GM10248 (cell line): ENCODE results near the gene ERICH4.
"Not testable (repeated sequence)": the region's sequence is repeated elsewhere in the genome, so short reads cannot be mapped to it uniquely, and the experiment has no call there.

Source experiments
- CTCF ChIA-PET: fragments of 300-600 bp; sonication (Branson Sonifier 250); formaldehyde crosslinking; extraction: SDS; loops from one replicate; lab custom pipeline; 2021; ENCODE audit warnings: antibody characterized with exemption; lab: Yijun Ruan, JAX
- POLR2A ChIA-PET: fragments of 350-650 bp; sonication (Branson Sonifier 250); formaldehyde crosslinking; extraction: SDS; loops from one replicate; lab custom pipeline; 2020; ENCODE audit warnings: antibody characterized with exemption; lab: Yijun Ruan, JAX
- DNase-seq: peaks from one replicate; pipeline ENCODE4 v3.0.0; 2012; ENCODE audit errors: extremely low spot score
- CTCF ChIP-seq: IDR thresholded peaks from 2 replicates; pipeline ENCODE4 v1.5.1; 2012; ENCODE audit warnings: mild to moderate bottlenecking, low read depth; ENCODE audit errors: extremely low read depth, missing control alignments, control extremely low read depth

ERICH4 gene

GRCh38 chr19:41479757-41480191, 36.8 kb downstream of the ERICH4 start:
- CTCF ChIA-PET: interaction anchor here (1.0 to 1.6 kb wide), 2 partner anchors 30 to 84 kb away, joined by 3 read pairs; no protein-coding TSS in a partner anchor
- no peak for DNase-seq
- no peak for TF ChIP-seq CTCF
- POLR2A ChIA-PET: no interaction called here

GRCh38 chr19:41480336-41480735, 37.4 kb downstream of the ERICH4 start:
- CTCF ChIA-PET: no interaction called here

GRCh38 chr19:41484822-41485221, 41.9 kb downstream of the ERICH4 start:
- ChIA-PET CTCF (no interaction called here), POLR2A (no interaction called here)
- DNase-seq: no peak
- TF ChIP-seq CTCF: no peak

More at GRCh38 chr19:41480336-41480735, 37.4 kb downstream of the ERICH4 start:
- DNase-seq: no peak
- POLR2A ChIA-PET: no interaction called here
- no peak for TF ChIP-seq CTCF

DNA sequence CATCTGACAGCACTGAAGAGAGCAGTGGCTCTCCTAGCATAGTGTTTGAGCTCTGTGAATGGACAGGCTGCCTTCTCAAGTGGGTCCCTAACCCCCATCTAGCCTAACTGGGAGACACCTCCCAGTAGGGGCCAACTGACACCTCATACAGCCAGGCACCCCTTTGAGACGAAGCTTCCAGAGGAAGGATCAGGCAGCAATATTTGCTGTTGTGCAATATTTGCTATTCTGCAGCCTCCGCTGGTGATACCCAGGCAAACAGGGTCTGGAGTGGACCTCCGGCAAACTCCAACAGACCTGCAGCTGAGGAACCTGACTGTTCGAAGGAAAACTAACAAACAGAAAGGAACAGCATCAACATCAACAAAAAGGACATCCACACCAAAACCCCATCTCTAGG, 44.0 kb downstream of the ERICH4 start:
- CTCF ChIA-PET: interaction anchor here (0.9 to 1.6 kb wide), 2 partner anchors 38 to 77 kb away, joined by 3 read pairs; no protein-coding TSS in a partner anchor
- DNase-seq, POLR2A ChIA-PET: not testable (repeated sequence)

DNA sequence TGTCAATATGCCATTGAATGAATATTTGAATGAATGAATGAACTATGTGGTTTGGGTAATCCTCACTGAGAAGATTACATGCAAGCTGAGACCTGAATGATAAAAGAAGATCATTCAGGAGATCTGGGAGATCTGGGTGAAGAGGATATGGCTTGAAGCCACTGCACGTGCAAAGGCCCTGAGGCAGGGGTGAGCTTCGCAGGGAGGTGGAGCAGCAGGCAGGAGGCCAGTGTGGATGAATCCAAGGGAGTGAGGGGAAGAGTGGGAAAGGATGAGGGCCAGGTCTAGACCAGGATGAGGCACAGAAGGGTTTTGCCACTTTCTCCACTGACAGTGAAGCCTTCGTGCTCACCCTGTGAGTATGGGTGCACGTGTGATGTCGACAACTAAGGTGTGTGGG, 49.9 kb downstream of the ERICH4 start:
- CTCF ChIA-PET: no interaction called here
- POLR2A ChIA-PET: no interaction called here
- no peak for TF ChIP-seq CTCF
- no peak for DNase-seq
